ENCODE data around the gene CDY1.
"Not testable (repeated sequence)": the region's sequence is repeated elsewhere in the genome, so short reads cannot be mapped to it uniquely, and the experiment has no call there.

CDY1 gene, protein sequence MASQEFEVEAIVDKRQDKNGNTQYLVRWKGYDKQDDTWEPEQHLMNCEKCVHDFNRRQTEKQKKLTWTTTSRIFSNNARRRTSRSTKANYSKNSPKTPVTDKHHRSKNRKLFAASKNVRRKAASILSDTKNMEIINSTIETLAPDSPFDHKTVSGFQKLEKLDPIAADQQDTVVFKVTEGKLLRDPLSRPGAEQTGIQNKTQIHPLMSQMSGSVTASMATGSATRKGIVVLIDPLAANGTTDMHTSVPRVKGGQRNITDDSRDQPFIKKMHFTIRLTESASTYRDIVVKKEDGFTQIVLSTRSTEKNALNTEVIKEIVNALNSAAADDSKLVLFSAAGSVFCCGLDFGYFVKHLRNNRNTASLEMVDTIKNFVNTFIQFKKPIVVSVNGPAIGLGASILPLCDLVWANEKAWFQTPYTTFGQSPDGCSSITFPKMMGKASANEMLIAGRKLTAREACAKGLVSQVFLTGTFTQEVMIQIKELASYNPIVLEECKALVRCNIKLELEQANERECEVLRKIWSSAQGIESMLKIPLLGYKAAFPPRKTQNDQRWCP

DNA sequence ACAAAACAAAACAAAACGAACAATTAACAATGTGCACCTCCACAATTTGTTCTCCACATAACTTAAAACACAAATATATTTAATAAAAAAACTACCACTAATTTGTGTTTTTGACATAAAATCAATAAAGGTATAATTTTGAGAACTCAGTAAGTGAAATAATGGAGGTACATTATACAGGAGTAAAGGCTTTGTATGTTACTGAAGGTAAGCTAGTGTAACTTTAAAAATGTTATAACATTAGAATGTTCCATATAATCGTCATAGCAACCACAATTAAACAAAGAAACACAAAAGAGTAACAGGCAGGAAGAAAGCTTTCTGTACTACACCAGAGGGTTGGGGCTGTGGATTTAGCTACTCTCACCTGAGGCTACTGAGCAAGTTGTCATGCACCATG lies at the start of gene CDY1:
Gene CDY1 (plus strand): TSS at position 301 of the 400 bp plus-strand sequence. CDS start 326 bp downstream, outside the sequence.
- not testable (repeated sequence) for H3K27ac ChIP-seq (ENCODE audit: low read depth, low read length); H3K4me1 ChIP-seq (ENCODE audit: control insufficient read depth, insufficient read depth, low read length); H3K9ac ChIP-seq (ENCODE audit: low read length); H3K4me3 ChIP-seq (ENCODE audit: low read depth, low read length); H3K9me3 ChIP-seq (ENCODE audit: control insufficient read depth, insufficient read depth, low read depth, low read length); H3K36me3 ChIP-seq (ENCODE audit: control insufficient read depth, insufficient read depth, low read length); H3K27me3 ChIP-seq (ENCODE audit: control insufficient read depth, insufficient read depth, low read length)

DNA sequence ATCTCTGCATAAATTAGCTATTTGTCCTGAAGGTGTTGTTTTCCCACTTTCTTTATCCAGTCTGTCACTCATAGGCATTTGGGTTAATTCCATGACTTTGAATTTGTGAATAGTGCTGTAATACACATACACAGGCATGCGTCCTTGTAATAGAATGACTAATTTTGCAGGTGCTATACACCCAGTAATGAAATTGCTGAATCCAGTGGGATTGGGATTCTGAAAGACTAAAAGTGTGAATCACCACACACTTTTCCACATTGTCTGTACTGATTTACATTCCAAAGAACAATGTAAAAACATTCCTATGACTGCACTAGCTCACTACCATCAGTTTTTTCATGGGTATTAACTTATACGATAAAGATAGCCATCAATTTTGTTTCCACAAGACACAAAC lies 28.6 kb upstream of the CDY1 start:
- H3K27ac ChIP-seq (ENCODE audit: low read depth, low read length); H3K36me3 ChIP-seq (ENCODE audit: control insufficient read depth, insufficient read depth, low read length); H3K4me3 ChIP-seq (ENCODE audit: low read depth, low read length); H3K9ac ChIP-seq (ENCODE audit: low read length); H3K4me1 ChIP-seq (ENCODE audit: control insufficient read depth, insufficient read depth, low read length); H3K27me3 ChIP-seq (ENCODE audit: control insufficient read depth, insufficient read depth, low read length); H3K9me3 ChIP-seq (ENCODE audit: control insufficient read depth, insufficient read depth, low read depth, low read length): not testable (repeated sequence)

DNA sequence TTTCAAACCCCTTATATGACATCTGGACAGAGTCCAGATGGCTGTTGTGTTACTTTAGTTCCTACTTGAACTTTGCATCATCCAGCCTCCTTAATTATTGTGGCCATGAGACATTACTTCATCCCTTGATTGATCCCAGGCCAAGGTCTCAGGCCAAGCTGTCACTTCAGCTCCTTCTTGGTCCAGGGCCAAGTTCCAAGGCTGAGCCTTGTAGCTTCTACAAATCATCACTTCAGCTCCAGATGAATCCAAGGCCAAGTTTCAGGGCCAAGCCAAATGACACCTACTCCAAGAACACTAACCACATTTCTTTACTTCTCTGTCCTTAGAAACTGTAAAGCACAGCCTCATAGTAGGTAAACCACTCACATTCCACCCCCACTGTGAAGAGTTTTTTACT lies 1.7 kb upstream of the CDY1 start:
- not testable (repeated sequence) for H3K4me3 ChIP-seq (ENCODE audit: low read depth, low read length); H3K27me3 ChIP-seq (ENCODE audit: control insufficient read depth, insufficient read depth, low read length); H3K36me3 ChIP-seq (ENCODE audit: control insufficient read depth, insufficient read depth, low read length); H3K9me3 ChIP-seq (ENCODE audit: control insufficient read depth, insufficient read depth, low read depth, low read length); H3K4me1 ChIP-seq (ENCODE audit: control insufficient read depth, insufficient read depth, low read length); H3K9ac ChIP-seq (ENCODE audit: low read length); H3K27ac ChIP-seq (ENCODE audit: low read depth, low read length)

DNA sequence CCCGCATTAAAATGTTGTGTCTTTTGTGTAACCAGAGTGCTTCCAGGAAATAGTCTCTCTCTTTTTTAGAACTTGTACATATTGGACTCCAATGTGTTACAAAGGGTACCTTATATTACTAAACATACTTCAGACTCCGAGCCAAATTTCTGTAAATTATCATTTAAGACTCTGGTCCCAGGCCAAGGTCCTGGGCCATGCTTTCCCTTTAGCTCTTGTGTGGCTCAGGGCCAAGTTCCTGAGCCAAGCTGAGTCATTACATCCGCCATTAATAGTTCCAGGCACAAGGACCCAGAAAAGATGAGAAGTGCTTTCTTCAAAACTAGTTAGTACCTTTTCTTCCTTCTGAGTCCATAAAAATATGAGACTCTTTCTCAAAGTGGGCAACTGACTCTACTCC lies 4.6 kb downstream of the CDY1 start:
- not testable (repeated sequence) for H3K4me1 ChIP-seq (ENCODE audit: control insufficient read depth, insufficient read depth, low read length); H3K4me3 ChIP-seq (ENCODE audit: low read depth, low read length); H3K9me3 ChIP-seq (ENCODE audit: control insufficient read depth, insufficient read depth, low read depth, low read length); H3K9ac ChIP-seq (ENCODE audit: low read length); H3K27ac ChIP-seq (ENCODE audit: low read depth, low read length); H3K27me3 ChIP-seq (ENCODE audit: control insufficient read depth, insufficient read depth, low read length); H3K36me3 ChIP-seq (ENCODE audit: control insufficient read depth, insufficient read depth, low read length)

DNA sequence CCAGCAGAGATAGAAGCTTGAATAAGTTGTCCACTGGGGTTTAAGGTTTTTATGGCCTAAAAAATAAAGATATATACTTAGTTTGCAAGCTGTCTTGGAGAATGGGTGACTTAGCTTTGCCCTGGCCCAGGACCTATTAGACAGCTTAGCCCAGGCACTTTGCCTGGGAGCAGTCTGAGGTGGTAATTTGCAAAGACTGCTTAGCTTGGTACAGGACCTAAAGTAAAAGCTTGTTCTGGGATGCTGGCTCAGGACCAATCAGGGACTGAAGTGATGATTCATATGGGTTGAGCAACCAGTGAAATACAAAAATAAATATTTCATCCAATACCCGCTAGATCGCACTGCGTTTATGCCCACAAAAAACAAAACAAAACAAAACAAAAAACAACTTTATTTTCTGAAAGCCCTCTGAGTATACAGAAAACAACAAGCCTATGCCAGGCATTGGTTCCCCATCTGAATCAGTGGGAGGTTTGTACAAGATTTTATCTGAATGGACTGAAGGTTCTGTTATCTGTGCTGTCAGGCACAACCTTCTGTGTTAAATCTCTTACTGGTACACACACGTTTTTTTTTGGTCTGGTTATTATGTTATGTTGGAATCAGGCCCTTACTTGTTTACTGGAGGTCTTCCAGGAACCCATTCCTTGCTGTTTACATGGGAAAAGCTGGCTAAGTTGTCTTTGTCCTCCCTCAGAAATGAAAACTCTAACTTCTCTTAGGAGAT lies 8.6 kb downstream of the CDY1 start:
- not testable (repeated sequence) for H3K9me3 ChIP-seq (ENCODE audit: control insufficient read depth, insufficient read depth, low read depth, low read length); H3K4me1 ChIP-seq (ENCODE audit: control insufficient read depth, insufficient read depth, low read length); H3K9ac ChIP-seq (ENCODE audit: low read length); H3K4me3 ChIP-seq (ENCODE audit: low read depth, low read length); H3K27ac ChIP-seq (ENCODE audit: low read depth, low read length); H3K36me3 ChIP-seq (ENCODE audit: control insufficient read depth, insufficient read depth, low read length); H3K27me3 ChIP-seq (ENCODE audit: control insufficient read depth, insufficient read depth, low read length)

DNA sequence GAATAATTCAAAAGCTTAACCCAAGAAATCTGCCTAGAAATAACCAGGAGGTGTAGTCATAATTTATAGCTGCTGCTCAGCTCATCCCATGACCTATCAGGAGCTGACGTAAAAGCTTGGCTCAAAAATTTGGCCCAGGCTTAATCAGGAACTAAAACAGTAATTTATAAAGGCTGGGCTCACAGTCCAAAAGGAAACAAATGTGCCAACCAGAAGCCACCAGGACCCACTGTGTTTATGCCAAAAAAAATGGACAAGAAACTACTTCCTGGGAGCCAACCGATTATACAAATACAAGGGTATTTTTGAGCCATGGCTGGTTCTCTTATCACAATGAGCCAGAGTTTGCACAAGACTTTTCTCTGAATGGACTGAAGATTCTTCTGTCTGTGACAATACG lies 17.9 kb downstream of the CDY1 start:
- H3K4me1 ChIP-seq (ENCODE audit: control insufficient read depth, insufficient read depth, low read length); H3K27ac ChIP-seq (ENCODE audit: low read depth, low read length); H3K9ac ChIP-seq (ENCODE audit: low read length); H3K27me3 ChIP-seq (ENCODE audit: control insufficient read depth, insufficient read depth, low read length); H3K9me3 ChIP-seq (ENCODE audit: control insufficient read depth, insufficient read depth, low read depth, low read length); H3K36me3 ChIP-seq (ENCODE audit: control insufficient read depth, insufficient read depth, low read length); H3K4me3 ChIP-seq (ENCODE audit: low read depth, low read length): not testable (repeated sequence)

DNA sequence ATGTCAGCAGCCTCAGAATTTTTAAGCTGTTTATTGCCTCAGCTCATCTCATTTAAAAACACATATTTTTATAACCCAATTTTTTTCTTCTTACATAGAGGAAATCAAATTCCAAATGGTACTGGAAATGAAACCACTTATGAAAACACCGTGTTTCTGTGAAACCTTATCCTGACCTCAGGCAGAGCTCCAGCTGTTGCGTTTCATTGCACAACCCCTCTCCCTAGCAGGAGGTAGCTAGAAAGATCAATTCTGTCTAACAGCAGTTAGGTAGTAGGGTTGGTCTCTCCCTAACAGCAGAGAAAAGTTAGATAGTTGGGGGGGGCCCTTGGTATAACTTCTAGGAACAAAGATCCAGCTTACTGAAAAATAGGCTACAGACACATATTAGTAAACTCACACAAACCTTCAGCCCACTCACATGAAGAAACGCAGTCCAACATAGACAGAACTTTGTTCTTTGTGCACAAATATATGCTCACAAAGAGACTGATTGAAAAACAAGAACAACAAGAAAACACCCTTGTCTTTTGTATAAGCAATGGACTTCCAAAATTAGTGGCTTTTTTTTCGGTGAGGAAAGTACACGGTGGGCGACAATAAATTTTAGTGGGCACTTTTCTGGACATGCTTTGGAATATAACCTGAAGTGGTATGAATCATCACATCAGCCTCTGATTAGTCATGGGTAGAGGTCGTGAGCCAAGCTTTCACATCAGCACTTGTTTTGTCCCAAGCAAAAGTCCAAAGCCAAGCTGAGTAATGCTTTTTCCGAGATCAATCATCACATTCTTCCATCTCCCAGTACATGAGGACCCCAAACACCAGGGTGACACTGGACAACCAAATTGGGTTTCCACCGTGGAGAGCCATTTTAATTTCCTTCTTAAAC lies 21.4 kb downstream of the CDY1 start:
- not testable (repeated sequence) for H3K36me3 ChIP-seq (ENCODE audit: control insufficient read depth, insufficient read depth, low read length); H3K9me3 ChIP-seq (ENCODE audit: control insufficient read depth, insufficient read depth, low read depth, low read length); H3K4me1 ChIP-seq (ENCODE audit: control insufficient read depth, insufficient read depth, low read length); H3K4me3 ChIP-seq (ENCODE audit: low read depth, low read length); H3K27me3 ChIP-seq (ENCODE audit: control insufficient read depth, insufficient read depth, low read length); H3K27ac ChIP-seq (ENCODE audit: low read depth, low read length); H3K9ac ChIP-seq (ENCODE audit: low read length)
